GM12874 (cell line): ENCODE measurements around the gene FAM161B.

Experiments
- TF ChIP-seq, protein P1 (sequence below): IDR thresholded peaks from 2 replicates; pipeline ENCODE4 v1.5.1; 2011; ENCODE audit warnings: low read depth, mild to moderate bottlenecking, control low read depth, low read length, moderate library complexity; ENCODE audit not compliant: insufficient read depth

Gene FAM161B

DNA sequence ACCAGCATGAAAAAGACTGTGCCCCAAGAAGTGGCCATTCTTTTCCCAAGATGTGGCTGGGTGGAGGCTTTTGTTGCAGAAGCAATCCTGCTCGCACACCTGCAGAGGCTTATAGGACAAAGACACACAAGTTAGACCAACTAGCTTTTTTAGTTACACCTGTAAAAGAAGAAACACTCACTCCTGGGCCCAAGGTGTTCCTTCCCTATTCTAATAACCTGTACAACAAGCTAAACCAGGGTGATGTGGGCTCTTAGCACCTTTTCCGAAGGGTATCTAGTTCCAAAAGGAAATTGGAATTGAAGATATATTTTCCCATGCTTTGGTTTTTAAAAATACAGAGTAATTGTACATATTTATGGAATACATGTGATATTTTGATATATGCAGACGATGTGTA is 38.2 kb upstream of the FAM161B start:
- TF ChIP-seq, protein P1, sequence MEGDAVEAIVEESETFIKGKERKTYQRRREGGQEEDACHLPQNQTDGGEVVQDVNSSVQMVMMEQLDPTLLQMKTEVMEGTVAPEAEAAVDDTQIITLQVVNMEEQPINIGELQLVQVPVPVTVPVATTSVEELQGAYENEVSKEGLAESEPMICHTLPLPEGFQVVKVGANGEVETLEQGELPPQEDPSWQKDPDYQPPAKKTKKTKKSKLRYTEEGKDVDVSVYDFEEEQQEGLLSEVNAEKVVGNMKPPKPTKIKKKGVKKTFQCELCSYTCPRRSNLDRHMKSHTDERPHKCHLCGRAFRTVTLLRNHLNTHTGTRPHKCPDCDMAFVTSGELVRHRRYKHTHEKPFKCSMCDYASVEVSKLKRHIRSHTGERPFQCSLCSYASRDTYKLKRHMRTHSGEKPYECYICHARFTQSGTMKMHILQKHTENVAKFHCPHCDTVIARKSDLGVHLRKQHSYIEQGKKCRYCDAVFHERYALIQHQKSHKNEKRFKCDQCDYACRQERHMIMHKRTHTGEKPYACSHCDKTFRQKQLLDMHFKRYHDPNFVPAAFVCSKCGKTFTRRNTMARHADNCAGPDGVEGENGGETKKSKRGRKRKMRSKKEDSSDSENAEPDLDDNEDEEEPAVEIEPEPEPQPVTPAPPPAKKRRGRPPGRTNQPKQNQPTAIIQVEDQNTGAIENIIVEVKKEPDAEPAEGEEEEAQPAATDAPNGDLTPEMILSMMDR: no peak

DNA sequence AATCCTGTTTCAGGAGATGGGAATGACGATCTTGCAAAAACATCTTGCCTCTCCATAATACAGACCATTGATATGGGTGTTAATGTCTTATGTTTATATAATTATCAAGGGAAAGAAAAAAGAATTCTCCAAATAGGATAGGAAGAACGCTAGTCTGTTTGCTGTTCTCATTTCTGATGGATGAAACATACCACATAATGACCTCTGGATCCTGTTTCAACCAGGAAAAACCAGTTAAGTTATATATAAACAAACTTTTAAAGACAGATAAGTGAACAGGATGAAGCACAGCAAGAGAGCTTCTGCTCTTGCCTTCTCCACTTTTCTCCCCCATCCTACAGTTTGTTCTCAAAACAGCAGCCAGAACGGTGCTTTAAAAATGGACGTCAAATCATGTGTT is 28.0 kb upstream of the FAM161B start:
- TF ChIP-seq, protein P1: no peak

DNA sequence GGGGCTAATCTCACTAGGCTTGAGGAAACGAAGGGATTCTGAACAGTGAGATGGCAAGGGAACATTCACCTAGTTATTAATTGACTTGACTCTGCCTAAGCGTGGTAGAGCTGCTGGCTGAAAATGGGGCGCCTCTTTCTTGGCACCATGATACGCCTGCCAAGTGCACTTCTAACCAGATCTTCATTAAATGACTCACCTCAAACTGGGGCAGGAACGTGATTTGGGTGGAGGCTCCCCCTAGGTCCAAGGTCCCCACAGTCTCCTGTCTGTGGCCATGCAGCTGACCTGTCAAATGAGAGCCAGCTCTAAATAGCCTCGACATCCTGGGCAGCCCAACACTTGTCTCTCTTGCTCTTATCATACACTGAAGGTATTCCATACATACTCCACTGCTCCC is 26.2 kb upstream of the FAM161B start:
- TF ChIP-seq, protein P1: no peak

DNA sequence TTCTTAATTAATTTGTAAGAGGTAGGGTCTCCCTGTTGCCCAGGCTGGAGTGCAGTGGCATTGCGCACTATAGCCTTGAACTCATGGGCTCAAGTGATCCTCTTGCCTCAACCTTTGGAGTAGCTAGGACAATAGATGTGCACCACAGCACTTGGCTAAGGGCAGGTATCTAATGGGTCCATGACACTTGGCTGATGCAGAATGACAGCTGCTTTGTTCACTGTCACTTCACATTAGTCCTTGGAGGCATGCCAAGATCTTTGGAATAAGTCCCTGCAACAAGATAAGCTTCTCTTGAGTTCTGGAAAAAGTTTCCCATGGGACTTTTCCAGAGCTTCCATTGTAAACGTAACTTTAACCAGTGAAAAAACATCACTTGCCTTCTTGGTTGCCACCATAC is 23.6 kb upstream of the FAM161B start:
- TF ChIP-seq, protein P1: no peak

DNA sequence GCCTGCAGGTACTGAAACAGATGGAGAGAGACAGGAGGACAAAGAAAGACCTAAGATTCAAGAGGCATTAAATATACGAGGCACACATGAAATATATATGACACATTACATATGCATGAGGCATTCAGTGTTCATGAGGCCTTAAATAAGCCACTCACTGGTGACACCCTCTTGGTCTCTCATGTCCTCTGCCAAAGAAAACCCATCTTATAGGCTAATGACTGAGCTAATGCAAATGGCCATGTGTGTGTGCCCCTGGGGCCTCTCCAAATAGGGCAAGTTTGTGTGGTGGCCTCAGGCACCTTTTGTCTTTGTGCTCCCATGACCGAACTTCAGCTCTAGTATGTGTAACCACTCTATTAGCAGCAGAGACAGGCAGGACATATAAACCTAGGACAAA is 19.0 kb upstream of the FAM161B start:
- TF ChIP-seq, protein P1: no peak

DNA sequence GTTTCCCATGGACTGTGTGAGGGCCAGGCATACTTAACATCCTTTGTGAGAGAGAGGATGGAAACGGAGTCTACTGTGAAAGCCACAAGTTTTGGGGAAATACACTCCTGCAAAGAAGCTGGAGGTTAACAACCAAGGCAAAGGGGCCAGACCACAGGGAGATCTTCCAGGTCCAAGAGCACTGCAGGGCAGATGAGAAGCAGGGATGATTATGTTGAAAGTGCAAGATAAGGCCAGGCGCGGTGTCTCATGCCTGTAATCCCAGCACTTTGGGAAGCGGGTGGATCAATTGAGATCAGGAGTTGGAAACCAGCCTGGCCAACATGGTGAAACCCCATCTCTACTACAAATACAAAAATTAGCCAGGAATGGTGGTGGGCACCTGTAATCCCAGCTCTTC is 15.3 kb upstream of the FAM161B start:
- TF ChIP-seq, protein P1: no peak

DNA sequence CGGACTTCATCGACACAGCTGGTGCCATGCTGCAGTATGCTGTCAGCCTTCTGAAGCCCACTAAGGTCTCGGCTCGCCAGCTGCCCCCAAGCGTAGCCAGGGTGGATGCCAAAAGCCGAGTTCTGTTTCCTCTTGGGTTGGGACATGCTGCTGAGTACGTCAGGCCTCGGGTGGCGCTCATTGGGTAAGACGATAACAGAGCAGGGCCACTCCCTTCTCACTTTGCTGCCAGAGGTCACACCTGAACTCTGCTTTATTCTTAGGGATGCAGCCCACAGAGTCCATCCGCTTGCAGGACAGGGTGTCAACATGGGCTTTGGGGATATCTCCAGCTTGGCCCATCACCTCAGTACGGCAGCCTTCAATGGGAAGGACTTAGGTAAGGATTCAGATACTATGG is 11.3 kb upstream of the FAM161B start:
- TF ChIP-seq, protein P1: no peak

DNA sequence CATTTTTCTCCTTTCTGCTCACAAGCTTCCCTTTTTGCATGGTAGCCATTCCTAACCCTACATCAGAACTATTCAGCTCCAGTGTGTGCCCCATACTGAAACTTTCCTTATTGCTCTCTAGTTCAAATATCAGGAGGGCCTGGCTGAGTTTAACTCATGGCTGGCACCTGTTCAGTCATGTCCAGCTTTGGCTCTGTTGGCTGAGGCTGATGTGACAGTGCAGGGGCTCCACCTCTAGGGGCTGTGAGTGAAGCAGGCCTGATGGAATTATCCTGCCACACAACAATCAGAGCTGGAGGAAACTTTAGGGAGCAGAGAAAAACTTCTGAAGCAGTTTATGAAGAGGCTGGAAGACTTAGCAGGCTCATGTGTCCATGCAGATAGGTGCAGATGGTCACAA is 8.7 kb upstream of the FAM161B start:
- TF ChIP-seq, protein P1: no peak
